NCI-H1417 (cell line): ENCODE results near the gene TASOR.
"Not testable (repeated sequence)": the region's sequence is repeated elsewhere in the genome, so short reads cannot be mapped to it uniquely, and the experiment has no call there.

Experiments
- DNase-seq, 3 experiments: peaks; one replicate each; lab custom pipeline; 2025; lab: John Stamatoyannopoulos, UW

Gene TASOR

GRCh38 chr3:56683122-56683817 is at the start of gene TASOR:
TASOR (minus strand) TSS chr3:56683265; CDS start chr3:56683006, 259 bp downstream.
- DNase-seq = peak; percentile 77 to 84 (median 81)

GRCh38 chr3:56732109-56732508 is 49.0 kb upstream of the TASOR start:
- DNase-seq = no peak

GRCh38 chr3:56725175-56725574 is 42.1 kb upstream of the TASOR start:
- DNase-seq = no peak

- no peak for DNase-seq
Measured at GRCh38 chr3:56724676-56725075, 41.6 kb upstream of the TASOR start.

- DNase-seq = peak in 1 of 3 experiments; percentile 20
Measured at GRCh38 chr3:56720849-56721248, 37.8 kb upstream of the TASOR start.

GRCh38 chr3:56718809-56719208 is 35.7 kb upstream of the TASOR start:
- not testable (repeated sequence) for DNase-seq

GRCh38 chr3:56711344-56711743 is 28.3 kb upstream of the TASOR start:
- DNase-seq = no peak

GRCh38 chr3:56707412-56707811 is 24.3 kb upstream of the TASOR start:
- peak in 1 of 3 experiments; percentile 8 for DNase-seq

GRCh38 chr3:56706629-56707028 is 23.6 kb upstream of the TASOR start:
- DNase-seq = no peak

- no peak for DNase-seq
Measured at GRCh38 chr3:56704706-56705105, 21.6 kb upstream of the TASOR start.

- peak; percentile 15 to 75 (median 64) for DNase-seq
Measured at GRCh38 chr3:56702490-56703315, 19.6 kb upstream of the TASOR start.

GRCh38 chr3:56700151-56700550 is 17.1 kb upstream of the TASOR start:
- no peak for DNase-seq

GRCh38 chr3:56694867-56695683 is 12.0 kb upstream of the TASOR start:
- DNase-seq = no peak

GRCh38 chr3:56693750-56694149 is 10.7 kb upstream of the TASOR start:
- no peak for DNase-seq

- not testable (repeated sequence) for DNase-seq
Measured at GRCh38 chr3:56692520-56693433, 9.7 kb upstream of the TASOR start.

GRCh38 chr3:56692001-56692365 is 8.9 kb upstream of the TASOR start:
- not testable (repeated sequence) for DNase-seq

- DNase-seq = no peak
Measured at GRCh38 chr3:56691165-56692000, 8.3 kb upstream of the TASOR start.

- DNase-seq = no peak
Measured at GRCh38 chr3:56689303-56689702, 6.2 kb upstream of the TASOR start.

GRCh38 chr3:56688191-56688590 is 5.1 kb upstream of the TASOR start:
- DNase-seq = no peak

GRCh38 chr3:56684029-56684428 is 964 bp upstream of the TASOR start:
- DNase-seq = no peak
